OCI-LY3 (cell line): Measurements from ENCODE around the gene MARCHF9.

Experiments used
- EZH2phosphoT487 ChIP-seq: fragments of 200-600 bp; shearing (Covaris generic); IDR thresholded peaks from 2 replicates; pipeline ENCODE4 v1.6.1; 2018; ENCODE audit warnings: antibody characterized with exemption, mixed run types, low read depth
- TF ChIP-seq, protein P1 (sequence below): fragments of 200-600, 300-600 bp; sonication (generic); IDR thresholded peaks from 2 replicates; pipeline ENCODE4 v1.5.1; 2014; ENCODE audit warnings: antibody characterized with exemption, low read length, low read depth

DNA sequence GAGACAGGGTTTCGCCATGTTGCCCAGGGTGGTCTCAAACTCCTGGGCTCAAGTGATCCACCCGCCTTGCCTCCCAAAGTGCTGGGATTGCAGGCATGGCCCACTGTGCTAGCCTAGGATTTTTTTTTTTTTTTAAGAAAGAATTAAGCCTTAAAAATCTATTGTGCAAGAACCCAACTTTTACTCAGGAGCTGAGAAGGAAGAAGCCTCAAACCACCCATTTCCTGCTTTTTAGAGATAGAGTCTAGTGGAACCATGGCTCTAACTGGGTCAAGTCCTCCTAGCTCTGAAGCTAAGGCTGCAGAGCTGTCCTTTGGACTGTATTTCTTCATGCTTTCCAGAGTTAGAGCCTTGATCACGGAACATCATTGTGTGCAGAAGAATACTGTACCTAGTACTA lies 26.3 kb downstream of the MARCHF9 start:
- TF ChIP-seq, protein P1, sequence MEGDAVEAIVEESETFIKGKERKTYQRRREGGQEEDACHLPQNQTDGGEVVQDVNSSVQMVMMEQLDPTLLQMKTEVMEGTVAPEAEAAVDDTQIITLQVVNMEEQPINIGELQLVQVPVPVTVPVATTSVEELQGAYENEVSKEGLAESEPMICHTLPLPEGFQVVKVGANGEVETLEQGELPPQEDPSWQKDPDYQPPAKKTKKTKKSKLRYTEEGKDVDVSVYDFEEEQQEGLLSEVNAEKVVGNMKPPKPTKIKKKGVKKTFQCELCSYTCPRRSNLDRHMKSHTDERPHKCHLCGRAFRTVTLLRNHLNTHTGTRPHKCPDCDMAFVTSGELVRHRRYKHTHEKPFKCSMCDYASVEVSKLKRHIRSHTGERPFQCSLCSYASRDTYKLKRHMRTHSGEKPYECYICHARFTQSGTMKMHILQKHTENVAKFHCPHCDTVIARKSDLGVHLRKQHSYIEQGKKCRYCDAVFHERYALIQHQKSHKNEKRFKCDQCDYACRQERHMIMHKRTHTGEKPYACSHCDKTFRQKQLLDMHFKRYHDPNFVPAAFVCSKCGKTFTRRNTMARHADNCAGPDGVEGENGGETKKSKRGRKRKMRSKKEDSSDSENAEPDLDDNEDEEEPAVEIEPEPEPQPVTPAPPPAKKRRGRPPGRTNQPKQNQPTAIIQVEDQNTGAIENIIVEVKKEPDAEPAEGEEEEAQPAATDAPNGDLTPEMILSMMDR = no peak
- no peak for TF ChIP-seq EZH2phosphoT487
